NCI-H2029 (cell line): ENCODE data around the gene SORCS2.

Source experiments
- DNase-seq: peaks from one replicate; lab custom pipeline; 2025; lab: John Stamatoyannopoulos, UW

Gene SORCS2

GRCh38 chr4:7780751-7781348, 588.5 kb downstream of the SORCS2 start:
- DNase-seq = no peak

GRCh38 chr4:7781366-7781765, 589.0 kb downstream of the SORCS2 start:
- DNase-seq = no peak

- no peak for DNase-seq
These were observed 589.7 kb downstream of the SORCS2 start for GRCh38 chr4:7781993-7782392.

- DNase-seq = no peak
These were observed 590.4 kb downstream of the SORCS2 start for GRCh38 chr4:7782783-7783182.

GRCh38 chr4:7783541-7783940, 591.2 kb downstream of the SORCS2 start:
- no peak for DNase-seq

GRCh38 chr4:7784131-7784870, 592.0 kb downstream of the SORCS2 start:
- DNase-seq = no peak

- DNase-seq = no peak
These were observed 592.7 kb downstream of the SORCS2 start for GRCh38 chr4:7785017-7785416.

- no peak for DNase-seq
These were observed 593.7 kb downstream of the SORCS2 start for GRCh38 chr4:7786040-7786439.

- DNase-seq = no peak
These were observed 594.2 kb downstream of the SORCS2 start for GRCh38 chr4:7786517-7786916.

- no peak for DNase-seq
These were observed 594.7 kb downstream of the SORCS2 start for GRCh38 chr4:7787067-7787466.

- DNase-seq = no peak
These were observed 595.4 kb downstream of the SORCS2 start for GRCh38 chr4:7787681-7788141.

GRCh38 chr4:7788193-7788592, 595.9 kb downstream of the SORCS2 start:
- DNase-seq = no peak

GRCh38 chr4:7788694-7789425, 596.5 kb downstream of the SORCS2 start:
- DNase-seq = no peak

- no peak for DNase-seq
These were observed 597.7 kb downstream of the SORCS2 start for GRCh38 chr4:7790023-7790422.

- no peak for DNase-seq
These were observed 598.7 kb downstream of the SORCS2 start for GRCh38 chr4:7790999-7791398.
